Iris pigment epithelial cell (primary cell): ENCODE data around the gene KLHL2.
A peak's percentile ranks its signal among the peaks of the same experiment; 100 is the strongest.
"Not testable (repeated sequence)": the region's sequence is repeated elsewhere in the genome, so short reads cannot be mapped to it uniquely, and the experiment has no call there.

Experiments
- DNase-seq: peaks from one replicate; pipeline ENCODE4 v3.0.0-alpha.2; 2011; ENCODE audit warnings: low read depth

Gene KLHL2

GRCh38 chr4:165201806-165202205 is 5.6 kb upstream of the KLHL2 start:
- DNase-seq, result no peak

GRCh38 chr4:165203541-165204461 is 3.6 kb upstream of the KLHL2 start:
- no peak for DNase-seq

GRCh38 chr4:165204462-165204830 is 2.9 kb upstream of the KLHL2 start:
- DNase-seq, result peak; percentile 50

- DNase-seq, result no peak
Observed at GRCh38 chr4:165207016-165207430, 338 bp upstream of the KLHL2 start.

- peak; percentile 30 for DNase-seq
Observed at GRCh38 chr4:165208221-165208652, 876 bp downstream of the KLHL2 start.

GRCh38 chr4:165208741-165209388 is 1.5 kb downstream of the KLHL2 start:
- DNase-seq, result no peak

- no peak for DNase-seq
Observed at GRCh38 chr4:165209796-165210195, 2.4 kb downstream of the KLHL2 start.

- DNase-seq, result peak; percentile 26
Observed at GRCh38 chr4:165210566-165210965, 3.2 kb downstream of the KLHL2 start.

- not testable (repeated sequence) for DNase-seq
Observed at GRCh38 chr4:165212647-165213046, 5.3 kb downstream of the KLHL2 start.

GRCh38 chr4:165213404-165213803 is 6.0 kb downstream of the KLHL2 start:
- not testable (repeated sequence) for DNase-seq

- DNase-seq, result not testable (repeated sequence)
Observed at GRCh38 chr4:165213991-165214709, 6.8 kb downstream of the KLHL2 start.

- peak; percentile 89 for DNase-seq
Observed at GRCh38 chr4:165215034-165215751, 7.8 kb downstream of the KLHL2 start.

- DNase-seq, result not testable (repeated sequence)
Observed at GRCh38 chr4:165215761-165216487, 8.6 kb downstream of the KLHL2 start.

- no peak for DNase-seq
Observed at GRCh38 chr4:165217325-165217724, 10.0 kb downstream of the KLHL2 start.

- DNase-seq, result not testable (repeated sequence)
Observed at GRCh38 chr4:165221306-165221705, 13.9 kb downstream of the KLHL2 start.

GRCh38 chr4:165221993-165222650 is 14.8 kb downstream of the KLHL2 start:
- not testable (repeated sequence) for DNase-seq

- DNase-seq, result no peak
Observed at GRCh38 chr4:165222651-165222994, 15.3 kb downstream of the KLHL2 start.

- not testable (repeated sequence) for DNase-seq
Observed at GRCh38 chr4:165227401-165227800, 20.0 kb downstream of the KLHL2 start.

GRCh38 chr4:165229490-165230200 is 22.3 kb downstream of the KLHL2 start:
- DNase-seq, result not testable (repeated sequence)
